GM18502 (cell line): ENCODE measurements around the gene KSR1.

Experiments
- ATAC-seq: cut with Tn5 transposase; IDR thresholded peaks from one replicate; pipeline ENCODE4 v1.9.1; 2021; ENCODE audit warnings: mild to moderate bottlenecking; ENCODE audit not compliant: unreplicated experiment, poor library complexity

KSR1 gene

DNA sequence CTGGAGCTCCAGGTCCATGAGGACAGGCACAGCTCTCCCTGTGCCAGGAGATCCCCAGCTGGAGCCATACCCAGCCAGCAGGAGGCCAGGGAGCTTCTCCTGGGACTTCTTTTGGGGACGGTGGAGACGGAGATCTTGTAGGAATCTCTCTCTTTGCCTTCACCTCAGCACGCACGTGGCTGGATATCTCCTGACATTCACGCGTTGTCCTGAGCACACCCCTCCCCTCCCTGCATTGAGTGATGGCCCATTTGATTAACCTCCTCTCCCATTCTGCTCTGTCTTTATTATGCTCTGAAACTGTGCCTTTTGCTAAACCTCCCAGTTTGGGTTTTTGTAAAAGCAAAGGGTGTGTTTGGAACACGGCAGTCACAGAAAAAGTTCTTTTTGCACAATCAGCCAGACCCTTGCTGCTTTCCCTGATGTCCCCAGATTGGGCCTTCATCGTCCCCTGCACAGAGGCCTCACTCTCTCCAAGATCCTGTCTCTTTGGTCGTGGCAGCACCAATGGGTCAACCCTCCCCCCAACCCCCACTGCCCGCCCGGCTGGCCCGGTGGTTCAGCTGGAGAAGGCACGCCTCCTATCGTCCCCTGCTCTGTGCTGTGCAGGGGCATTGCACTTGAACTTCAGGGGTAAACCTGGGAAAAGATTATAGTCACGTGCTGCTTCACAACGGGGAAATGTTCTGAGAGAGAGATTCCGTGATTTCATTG, 142.2 kb downstream of the KSR1 start:
- ATAC-seq, result no peak

- ATAC-seq, result no peak
Observed at GRCh38 chr17:27600471-27600870, 144.2 kb downstream of the KSR1 start.

DNA sequence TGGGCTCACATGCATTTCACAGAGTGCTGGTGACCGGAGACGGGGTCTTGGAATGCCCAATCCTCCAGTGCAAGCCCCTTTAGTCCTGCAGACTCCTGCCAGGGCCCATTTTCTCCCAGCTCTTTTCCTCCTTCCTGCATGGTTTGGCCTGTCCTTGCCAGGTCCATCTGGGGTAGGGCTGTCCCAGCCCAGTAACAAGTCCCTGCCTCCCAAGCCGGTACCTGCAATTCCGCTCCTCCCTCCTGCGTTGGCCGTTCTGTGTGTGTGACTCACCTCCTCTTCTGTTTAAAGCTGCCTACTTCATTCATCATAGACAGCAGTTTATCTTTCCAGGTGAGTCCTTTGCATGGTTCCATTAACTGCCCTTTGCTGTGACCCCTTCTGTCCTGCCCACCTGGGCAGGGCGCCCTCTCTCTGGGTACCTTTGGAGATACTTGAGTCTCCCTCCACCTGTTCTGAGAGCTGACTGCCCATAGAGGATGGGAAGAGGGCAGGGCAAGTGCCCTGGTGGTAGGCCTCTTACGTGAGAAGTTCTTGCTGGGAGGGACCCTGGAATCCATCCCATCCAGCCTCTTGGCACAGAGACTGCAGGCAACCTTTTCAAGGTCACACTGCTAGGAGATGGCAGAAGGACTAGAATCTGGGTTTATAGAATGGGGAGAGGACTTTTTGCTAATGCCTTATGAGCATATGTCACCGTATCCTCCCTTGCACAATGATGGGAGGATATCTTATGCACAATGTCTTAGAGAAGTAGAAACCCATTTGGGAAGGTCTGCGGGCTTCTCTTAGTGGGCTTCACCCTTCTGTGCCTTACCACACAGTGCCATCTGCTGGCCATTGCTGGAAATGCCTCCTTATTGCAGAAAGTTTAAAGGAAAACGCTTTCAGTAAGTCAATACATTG, 145.1 kb downstream of the KSR1 start:
- no peak for ATAC-seq

DNA sequence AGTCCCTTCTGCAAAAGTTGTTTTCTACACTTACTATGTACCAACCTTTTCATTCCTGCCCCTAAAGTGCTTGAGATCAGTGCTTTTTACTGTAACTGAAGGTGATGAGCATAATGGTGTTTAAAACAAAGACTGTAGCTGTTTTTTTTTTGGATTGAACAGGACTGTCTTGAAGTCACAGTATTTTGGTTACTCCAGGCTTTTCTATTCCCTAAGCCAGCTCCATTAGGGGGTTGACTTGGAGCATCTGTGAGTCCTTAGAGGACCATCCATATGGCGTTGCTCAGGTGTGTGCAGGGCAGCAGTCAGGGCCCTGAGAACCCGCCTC, 145.7 kb downstream of the KSR1 start:
- ATAC-seq, result no peak

DNA sequence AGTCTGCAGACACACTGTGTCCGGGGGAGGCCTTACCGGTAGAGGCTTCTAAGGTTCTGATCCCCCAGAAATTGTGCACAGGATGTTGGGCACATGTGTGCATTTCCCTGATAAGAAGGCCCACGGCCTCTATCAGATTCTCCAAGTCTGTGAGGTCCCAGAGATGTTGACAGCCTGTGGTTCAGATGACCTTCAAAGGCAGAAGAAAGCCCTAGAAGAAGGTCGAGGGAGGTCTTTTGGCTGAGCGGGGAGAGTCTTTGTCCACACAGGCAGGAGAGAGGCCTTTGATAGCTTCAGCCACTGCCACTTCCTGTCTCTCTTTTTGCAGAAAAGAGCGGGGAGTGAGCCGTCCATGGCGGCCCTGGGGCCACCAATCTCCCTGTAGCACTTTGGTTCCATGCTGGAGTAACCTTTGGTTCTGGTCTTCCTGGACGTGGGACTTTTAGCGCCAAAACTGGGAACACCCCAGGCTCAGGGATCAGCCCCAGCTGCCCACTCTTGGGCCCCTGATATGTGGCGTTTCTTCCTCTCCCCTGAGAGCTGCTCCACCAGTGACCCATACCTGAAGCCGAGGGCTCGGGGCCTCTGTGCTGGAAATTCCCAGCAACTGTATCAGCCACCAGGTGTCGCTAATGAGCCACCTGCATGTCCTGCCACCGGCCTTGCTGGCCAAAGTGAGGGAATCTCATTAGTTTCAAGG, 146.6 kb downstream of the KSR1 start:
- ATAC-seq, result peak; percentile 46

DNA sequence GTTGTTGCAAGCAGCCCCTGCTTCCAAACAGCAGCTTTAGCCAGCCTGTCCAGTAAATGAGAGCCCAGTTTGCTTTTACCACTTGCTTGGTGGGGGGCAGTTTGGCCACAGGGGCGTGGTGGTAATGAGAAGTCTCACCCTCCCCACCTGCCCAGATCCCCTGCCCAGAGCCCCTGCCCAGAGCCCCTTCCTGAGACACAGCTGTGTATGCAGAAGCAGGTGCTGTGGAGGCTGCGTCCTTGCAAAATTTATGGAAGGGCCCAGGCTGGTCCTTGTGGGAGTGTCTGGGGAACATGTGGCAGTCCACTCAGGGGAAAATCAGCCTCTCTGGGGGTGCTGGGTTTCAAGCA, 147.1 kb downstream of the KSR1 start:
- ATAC-seq, result no peak

- no peak for ATAC-seq
Observed at GRCh38 chr17:27603880-27604794, 147.9 kb downstream of the KSR1 start.

- ATAC-seq, result no peak
Observed at GRCh38 chr17:27605409-27605808, 149.2 kb downstream of the KSR1 start.

GRCh38 chr17:27607521-27608091, 151.4 kb downstream of the KSR1 start:
- no peak for ATAC-seq

- ATAC-seq, result no peak
Observed at GRCh38 chr17:27608328-27609230, 152.3 kb downstream of the KSR1 start.

DNA sequence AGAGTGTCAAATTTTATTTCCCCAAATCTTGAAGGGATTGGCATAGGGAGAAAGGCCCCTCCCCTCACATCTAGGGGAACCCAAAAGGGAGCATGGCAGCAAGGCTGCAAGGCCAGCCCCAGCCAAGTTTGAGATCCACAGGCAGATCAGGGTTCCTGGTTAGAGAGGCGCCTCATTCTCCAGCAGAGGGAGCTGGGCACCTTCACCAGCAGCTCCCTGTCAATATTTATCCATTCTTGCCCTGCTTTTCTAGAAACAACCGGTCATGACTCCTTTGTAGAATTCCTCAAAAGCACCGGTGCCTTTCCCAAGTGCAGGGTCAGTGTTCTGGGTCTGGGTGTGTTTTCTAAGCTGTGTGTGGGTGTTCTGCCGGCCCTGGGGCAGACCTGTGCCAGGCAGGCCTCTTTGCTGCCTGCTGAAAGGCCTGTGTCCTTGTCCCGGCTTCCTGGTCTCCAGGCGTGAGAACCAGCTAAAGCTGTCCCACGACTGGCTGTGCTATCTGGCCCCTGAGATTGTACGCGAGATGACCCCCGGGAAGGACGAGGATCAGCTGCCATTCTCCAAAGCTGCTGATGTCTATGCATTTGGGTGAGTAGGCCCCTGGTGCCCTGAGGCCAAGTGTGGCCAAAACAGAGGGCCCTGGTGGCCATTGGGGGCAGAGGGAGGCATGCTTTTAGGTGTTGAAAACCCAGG, 153.5 kb downstream of the KSR1 start:
- ATAC-seq, result no peak

DNA sequence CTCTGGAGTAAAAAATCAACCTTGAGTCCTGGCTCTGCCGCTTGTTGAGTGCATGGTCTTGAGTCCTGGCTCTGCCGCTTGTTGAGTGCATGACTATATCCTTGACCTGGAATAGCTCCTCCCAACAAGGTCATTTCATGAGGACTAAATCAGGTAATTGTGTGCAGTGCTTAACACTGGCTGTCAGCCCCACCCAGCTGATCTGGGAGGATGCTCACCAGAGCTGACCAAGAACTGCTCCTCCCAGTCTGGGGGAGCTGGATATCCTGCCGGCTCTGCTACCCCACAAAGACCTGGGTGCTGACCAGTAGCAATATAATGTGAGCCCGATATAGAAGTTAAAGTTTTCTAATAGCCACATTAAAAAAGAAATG, 154.0 kb downstream of the KSR1 start:
- ATAC-seq, result no peak

GRCh38 chr17:27612160-27612770, 156.0 kb downstream of the KSR1 start:
- no peak for ATAC-seq

GRCh38 chr17:27613433-27613832, 157.2 kb downstream of the KSR1 start:
- no peak for ATAC-seq

DNA sequence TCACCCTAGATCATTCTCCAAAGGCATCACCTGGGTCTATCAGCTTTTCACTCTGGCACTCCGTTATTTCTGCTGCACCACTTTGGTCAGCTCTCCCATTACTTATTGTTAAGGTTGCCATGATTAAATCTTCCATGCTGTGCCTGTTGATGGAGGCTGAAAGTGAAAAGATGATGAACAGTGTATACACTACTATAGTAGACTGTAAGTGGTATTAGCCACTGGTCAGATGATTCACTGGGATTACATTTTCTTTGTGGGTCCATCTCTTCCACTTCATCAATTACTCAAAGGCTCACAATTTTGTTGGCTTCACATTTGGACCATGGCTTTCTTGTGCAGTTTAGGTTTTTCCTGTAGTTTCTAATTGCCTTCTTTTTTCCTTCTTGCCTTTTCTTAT, 158.9 kb downstream of the KSR1 start:
- no peak for ATAC-seq

DNA sequence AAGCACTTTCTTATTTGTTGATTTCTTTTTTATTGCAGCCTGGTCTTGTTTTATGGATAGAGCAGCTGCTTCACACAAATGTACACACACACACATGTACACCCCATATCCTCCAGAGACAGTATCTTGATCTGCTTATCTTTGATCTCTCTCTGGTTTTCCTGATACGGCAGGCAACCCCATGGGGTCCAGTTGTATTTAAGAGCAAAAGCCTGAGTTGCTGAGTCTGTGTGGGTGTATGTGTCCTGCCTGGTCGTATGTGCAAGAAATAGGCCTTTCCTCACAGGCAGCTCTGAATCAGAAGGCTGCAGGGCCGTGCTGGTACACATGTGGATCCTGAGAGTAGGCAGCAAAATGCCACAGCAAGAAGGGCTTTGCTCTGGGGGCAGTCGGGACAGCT, 160.2 kb downstream of the KSR1 start:
- ATAC-seq, result no peak

GRCh38 chr17:27618417-27618816, 162.2 kb downstream of the KSR1 start:
- ATAC-seq, result no peak

GRCh38 chr17:27620721-27621120, 164.5 kb downstream of the KSR1 start:
- ATAC-seq, result no peak
